Measurements from ENCODE around the gene FCHO1.

DNA sequence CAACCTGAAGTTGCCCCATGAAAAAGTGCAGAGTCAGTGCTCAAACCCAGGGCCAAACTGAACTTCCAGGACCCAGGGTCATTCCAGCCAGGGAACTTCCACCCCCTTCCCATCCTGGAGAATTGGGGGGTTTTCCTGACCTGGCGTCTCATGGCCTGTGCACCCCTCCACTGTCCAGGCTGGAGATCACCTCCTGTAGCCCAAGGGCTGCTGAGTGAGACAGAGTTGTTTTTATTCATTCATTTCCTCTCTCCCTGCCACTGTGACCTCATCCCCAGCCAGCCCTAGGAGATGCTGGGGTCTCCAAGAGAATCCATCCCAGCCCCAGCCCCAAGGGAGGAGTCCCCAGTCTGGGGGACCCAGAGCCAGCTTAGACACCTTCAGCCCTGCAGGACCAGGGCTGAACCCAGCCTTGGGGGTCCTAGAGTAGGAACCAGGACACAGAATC is 4.2 kb downstream of the FCHO1 start:
- TF ChIP-seq CTCF (IDR thresholded peaks at IDR 0.05), result no peak
- TF ChIP-seq POLR2A (IDR thresholded peaks at IDR 0.05), result no peak

All from tibial nerve (tissue), 3 donors.